Middle frontal gyrus (tissue), 1 donor: Measurements from ENCODE around the gene TRIM44.
A peak's percentile ranks its signal among the peaks of the same experiment; 100 is the strongest.

Experiments used
- DNase-seq: peaks from one replicate; pipeline ENCODE4 v3.0.0-alpha.2; 2015; ENCODE audit warnings: low spot score; ENCODE audit errors: extremely low spot score

TRIM44 gene

DNA sequence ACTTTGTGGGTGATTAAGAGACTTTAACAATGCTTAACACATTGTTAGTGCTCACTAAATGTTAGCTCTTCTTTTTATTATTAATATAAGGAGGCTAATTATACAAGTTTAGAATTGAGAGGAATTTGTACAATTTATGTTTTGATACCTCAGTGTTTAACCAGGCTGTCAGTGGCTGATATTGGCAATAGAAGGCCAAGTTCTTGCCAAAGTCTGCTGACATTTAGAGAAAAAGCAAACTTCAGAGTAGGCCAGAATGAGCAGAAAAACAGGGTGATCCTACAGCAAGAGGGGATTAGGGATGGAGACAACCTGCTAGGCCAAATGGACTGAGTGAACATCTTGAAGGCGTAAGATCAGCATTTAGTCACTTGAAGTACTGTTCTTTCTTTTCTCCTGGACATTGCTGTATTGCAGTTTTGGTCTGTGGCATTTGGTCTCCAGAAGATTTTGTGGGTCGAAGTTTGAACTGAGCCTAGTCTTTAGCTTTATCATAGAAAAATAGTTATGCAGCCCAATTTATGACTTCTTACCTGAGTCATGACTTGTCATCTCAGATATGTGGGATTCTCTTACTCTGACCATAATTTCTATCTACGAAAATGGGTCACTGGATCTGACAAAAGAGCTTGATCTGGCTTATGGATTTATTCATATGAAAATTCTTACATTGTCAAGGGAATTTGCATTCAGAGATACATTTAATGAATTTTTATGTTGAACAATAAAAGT lies 9.0 kb downstream of the TRIM44 start:
- no peak for DNase-seq

DNA sequence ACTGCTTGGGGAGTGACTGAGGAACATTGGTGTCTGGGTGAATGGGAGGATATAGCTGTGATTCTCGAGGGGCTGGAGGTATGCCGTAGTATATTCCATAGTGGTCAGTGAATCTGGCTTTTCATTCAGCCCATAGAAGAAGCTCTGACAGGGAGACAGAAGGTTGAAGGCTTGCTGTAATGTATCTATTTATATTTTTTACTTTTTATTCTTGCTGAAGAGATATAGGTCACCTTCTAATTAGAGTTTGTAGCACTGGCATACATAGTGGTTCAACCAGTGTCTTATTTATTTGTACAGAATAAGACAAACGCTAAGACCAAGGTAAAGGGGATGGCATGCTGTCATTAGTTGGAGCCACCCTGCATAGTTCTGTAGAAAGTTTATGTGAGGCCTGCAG lies 10.0 kb downstream of the TRIM44 start:
- DNase-seq = no peak

DNA sequence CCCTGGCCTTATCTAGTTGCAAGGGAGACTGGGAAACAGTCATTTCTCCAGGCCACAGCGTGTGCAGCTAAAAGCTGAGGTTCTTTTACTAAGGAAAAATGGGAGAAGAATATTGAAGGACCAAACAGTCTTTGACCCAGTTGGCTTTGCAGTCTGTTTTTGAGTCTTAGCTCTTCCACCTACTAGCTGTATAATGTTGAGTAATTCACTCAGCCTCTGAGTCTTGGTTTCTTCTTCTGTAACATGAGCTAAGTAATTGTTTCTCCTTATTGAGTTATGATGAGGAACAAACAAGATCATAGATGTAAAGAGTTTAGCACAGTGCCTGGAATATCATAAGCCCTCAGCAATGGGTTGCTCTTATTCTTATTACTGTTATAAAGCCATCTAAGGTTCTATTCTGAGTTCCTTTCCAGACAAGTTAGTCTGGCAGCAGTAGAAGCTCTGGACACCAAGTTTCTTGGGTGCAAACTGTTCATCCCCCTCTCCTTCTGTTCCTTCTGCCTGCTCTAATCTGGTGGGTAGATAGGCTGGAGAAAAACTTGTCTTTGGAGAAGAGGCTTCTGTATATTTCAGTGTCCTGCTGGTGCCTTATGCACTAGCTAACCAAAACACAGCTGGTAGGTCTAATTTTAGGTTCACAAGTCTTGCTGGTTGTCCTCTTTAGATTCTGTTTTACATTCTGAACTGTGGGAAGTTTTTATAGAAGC lies 13.5 kb downstream of the TRIM44 start:
- DNase-seq = peak; percentile 50

DNA sequence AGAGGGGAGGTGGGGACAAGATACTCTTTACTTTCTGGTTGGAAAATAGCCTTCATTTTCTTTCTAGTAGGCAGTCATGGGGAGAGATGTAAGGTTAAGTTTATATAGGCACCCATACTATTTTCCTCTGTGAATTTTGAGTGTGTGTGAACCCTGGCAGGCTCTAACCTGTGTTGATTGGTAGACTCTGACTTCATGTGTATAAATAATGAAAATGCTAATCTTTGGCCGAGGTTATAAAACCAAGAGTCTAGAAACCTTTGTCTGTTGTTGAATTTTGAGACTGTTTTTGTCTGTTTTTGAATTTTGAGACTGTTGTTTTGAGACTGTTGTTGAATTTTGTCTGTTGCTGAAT lies 14.0 kb downstream of the TRIM44 start:
- no peak for DNase-seq

DNA sequence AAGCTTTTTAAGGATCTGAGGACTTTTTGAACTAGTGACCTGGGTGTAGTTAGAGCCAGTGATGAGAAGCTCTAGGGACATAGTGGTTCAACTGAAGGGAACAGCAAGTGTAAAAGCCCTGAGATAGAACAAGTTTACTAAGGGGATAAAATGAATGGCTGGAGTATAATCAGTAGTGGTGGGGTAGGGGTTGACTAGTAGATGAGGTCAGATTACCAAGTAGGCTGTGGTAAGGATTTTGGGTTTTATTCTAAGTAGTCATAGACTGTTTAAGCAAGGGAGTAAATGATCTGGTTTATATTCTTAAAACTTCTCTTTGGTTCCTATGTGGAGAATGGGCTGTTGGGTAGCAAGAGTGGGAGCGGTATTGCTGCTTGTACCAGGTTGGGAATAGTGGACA lies 15.3 kb downstream of the TRIM44 start:
- DNase-seq = no peak

DNA sequence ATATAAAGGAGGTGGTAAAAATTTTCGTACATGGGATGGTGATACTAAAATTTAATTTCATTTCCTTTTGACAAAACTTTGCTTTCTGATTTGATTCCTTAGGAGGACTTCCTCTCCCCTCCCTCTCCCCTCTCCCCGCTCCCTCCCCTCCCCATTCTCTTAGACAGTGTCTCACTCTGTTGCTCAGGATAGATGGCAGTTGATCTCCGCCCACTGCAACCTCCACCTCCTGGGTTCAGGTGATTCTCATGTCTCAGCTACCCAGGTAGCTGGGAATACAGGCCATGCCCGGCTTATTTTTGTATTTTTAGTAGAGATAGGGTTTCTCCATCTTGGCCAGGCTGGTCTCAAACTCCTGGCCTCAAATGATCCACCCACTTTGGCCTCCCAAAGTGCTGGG lies 15.9 kb downstream of the TRIM44 start:
- no peak for DNase-seq

DNA sequence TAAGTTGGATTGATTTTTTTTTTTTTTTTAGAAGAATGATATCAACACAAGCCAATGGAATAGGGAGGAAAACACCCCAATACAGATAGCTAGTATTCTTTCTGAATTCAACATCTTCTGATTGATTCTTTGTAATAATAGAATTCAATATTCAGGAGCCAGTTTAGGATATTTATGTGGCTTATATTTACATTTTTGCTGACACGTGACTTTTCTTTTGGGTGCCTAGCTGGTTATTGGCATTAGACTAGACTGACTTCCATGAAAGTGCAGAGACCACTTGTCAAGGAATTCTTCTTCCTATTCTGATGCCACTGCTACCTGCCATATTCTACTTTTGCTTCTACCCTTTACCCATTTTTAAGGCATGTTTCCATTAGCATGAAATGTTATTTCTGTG lies 16.4 kb downstream of the TRIM44 start:
- no peak for DNase-seq

DNA sequence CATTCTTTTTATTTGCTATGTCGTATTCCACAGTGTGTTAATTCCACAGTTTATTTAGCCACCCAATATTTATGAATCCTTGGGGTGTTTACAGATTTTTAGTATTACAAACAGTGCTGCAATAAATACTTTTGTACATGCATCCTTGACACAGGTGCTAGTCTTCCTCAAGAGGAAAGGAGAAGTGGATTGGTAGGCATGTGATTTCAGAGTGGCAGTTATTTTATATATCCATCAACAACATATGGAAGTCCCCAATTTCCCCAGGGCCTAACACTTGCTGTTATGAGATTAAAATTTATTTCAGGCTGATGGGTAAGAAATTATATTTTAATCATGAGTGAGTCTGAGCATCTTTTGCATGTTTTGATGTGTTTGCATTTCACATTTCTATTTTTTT lies 17.9 kb downstream of the TRIM44 start:
- no peak for DNase-seq

DNA sequence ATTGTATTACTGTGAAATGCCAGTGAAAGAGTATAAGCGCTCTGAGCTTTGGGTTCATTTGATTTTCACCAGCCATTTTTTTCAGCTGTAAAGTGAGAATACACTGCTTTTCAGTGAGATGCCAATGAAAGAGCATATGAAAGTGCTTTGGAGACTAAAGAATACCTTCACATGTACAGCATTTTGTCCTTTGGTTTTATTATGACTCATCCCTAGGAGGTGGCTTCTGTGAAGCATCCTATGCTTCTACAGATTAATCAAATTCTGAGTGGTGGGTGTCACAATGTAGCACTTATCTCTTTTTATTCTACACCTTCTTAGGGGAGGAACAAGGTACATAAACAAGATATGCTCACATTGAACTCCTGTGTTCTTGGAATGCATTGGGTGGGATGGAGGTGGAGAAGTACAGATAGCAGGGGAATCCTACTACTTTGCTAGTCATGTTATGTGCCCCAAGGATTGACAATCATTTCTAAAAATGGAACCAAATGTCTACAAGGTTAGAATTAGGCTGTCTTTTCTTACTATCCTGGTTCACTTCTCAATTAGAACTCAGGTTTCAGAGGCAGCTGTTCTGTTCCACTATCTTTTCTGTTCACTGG lies 18.7 kb downstream of the TRIM44 start:
- DNase-seq = no peak

DNA sequence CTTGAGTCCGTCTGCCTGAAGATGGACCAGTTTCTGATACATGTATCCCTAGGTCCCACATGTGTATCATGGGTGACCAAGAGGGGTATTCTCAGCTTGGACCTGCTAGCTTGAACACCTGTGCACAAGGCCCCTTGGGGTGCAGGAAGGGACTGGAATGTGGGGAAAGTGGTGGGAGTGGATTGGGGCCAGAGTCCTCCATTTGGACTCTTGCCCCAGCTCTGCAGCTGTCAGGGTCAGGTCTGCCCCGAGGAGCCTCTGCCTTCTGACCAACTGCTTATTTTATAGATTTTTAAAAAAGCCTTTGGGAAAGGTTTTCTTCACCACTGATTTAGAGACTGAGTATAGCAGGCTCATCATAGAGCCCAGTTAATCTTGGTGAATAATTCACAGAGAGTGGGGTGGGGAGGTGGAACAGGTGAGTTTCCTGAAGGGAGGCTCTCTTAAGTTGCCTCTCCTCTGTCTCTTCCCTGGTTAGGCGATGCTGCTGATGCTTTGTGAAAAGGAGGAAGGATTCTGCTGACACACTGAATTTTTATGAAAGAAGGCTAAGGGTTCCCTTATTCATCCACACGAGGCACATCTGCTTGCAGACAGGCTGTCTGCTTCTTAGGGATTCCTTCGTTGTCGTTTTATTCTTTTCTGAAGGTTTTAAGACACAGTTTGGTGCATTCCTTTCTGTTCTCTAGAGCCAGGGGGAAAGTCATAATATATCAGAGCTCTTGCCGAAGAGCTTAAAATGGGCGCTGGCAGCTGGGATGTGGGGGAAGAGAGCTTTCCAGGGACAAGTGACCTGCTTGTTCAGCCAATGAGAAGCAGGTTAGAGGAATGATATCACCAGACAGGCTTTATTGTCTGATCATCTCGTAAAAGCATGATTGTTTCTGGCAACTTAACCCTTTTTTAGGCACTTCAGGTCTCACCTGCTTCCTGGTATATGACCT lies 19.9 kb downstream of the TRIM44 start:
- DNase-seq = peak; percentile 40

DNA sequence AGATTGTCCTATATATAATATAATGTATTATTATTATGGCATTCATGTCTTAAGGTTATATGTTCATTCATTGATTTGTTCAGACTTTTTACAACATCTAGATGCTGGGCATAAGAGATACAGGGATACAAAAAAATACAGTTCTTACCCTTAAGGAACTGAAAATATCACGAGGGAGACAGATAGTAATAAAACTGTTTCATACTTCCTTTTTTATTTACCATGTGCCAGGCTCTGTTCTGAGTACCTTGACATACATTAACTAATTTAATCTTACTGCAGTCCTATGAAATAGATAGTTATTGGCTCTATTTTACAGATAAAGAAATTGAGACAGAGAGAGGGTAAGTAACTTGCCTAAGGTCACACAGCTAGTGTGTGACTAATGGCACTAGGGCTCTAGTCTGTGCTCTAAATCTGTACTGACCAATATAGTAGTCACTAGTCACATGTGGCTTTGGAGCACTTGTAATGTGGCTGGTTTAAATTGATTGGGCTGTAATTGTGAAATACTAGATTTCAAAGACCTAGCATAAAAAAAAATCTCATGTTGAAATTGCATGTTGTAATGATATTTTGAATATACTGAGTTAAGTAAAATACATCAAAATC lies 21.3 kb downstream of the TRIM44 start:
- DNase-seq = no peak

DNA sequence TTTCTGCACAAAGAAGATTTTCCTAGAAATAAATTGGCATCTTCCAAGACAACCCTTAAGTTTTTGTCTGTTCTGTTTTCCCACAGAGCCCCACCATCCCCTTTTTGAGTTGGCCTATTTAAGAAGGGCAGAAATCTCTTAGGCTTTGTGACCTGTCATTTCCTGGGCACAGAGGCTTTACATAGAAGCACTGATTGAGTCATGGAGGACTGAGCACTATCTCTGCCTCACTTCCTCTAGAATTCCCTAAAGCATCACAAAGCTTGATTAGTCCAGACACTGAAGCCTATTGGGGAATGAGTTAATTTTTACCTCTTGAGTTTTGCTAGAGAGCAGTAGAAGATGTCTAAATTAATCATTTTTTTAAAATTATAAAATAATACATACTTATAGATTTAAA lies 25.4 kb downstream of the TRIM44 start:
- DNase-seq = no peak

DNA sequence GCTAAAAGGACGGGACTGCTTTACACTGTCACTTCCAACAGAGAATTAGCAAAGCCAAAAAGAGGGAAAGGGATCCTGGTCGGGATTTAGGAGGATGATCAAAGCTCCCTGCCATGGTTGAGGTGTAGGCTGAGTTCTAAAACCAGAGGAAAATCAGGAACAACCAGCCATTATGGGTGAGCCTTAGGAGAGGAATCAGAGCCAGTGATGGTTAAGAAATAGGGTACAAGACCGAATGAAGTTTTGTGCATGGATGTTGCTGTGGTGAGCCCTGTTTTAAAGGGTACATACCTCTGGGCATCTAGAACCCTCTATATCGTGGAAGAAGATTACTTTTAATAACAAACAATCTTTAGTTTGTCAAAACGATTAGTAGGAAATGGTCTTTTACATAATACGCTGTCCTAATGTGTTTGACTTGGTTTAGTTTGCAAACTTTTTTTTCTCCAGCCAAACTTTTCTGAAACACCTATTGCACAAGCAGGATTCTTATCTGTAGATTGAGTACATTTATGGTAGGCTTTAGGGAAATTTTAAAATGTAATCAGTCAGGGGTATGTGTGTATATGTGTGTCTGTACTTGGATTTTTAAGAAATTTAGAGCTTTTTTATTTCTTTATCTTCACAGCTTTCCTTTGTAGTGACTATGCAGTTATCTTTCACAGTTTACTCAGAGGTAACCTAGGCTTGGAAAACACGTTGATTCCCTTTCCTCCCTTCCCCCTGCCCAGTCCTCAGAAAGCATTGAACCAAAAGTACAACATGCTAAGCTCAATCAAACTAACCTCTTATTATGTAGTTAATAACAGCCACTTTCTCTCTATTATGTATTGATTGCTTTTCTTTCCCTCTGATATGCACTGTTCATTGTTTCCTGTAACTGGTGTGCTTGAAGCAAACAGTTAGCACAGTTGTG lies 26.8 kb downstream of the TRIM44 start:
- no peak for DNase-seq

DNA sequence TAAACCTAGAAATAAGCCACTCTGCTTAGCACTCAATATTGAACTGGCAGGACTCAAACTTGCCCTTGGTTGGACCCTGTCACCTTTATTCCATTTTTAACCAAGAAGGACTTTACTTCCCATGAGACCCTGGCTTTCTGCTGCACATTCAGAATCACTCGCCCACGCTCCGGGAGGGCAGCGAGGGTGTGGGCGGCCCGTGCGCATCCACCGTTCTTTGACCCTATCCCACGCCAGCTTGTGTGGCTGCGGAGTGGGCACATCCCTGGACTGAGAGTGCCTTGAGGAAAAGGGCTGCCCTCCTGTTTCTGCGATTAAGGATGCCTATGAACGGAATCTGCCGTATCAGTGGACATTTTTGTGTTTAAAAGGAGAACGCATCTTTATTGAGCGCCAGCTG lies 39.6 kb downstream of the TRIM44 start:
- DNase-seq = no peak

DNA sequence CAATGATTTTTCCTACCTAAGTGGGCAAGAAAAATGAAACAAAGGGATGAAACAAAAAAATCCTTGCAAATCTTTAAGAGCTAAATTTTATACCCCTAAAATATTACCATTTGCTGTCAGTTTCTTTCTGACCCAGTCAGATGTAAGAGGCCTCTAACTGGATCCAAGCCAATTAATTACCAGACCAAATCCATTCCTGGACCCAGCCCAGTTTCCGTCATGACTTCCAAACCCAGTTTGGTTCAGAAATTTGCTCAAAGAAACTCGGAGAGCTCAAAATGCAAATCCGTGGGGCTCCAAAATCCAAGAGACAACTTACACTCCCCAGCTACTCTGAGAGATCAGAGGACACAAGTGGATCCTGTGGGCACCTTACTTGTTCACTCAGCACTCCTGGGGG lies 46.8 kb downstream of the TRIM44 start:
- no peak for DNase-seq

DNA sequence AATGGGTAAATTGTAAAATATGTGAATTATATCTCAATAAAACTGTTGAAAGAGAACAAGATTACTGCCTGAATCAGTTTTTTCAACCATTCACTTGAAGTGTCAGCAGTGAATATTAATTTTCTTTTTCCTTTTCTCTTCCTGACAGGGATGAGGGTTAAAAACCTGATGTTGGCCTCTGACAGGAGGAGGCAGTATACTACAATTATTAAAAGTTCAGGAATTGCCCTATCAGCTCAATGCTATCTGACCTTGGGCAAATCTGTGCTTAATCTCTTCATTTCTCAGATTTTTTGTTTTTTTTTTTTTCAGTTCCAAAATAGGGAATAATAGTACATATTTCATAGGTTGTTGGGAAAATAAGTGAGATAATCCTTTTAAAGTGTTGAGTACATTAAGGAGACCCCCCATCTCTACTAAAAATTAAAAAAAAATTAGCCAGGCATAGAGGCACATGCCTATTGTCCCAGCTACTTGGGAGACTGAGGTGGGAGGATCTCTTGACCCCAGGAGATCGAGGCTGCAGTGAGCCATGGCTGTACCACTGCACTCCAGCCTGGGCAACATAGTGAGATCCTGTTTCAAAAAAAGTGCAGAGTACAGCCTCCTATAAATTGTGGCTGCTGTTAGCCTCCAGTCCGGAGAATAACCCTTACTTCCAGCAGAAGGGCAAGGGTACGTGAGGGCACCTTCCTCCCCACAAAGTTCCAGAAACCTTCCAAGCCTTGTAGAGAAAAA lies 48.8 kb downstream of the TRIM44 start:
- no peak for DNase-seq

DNA sequence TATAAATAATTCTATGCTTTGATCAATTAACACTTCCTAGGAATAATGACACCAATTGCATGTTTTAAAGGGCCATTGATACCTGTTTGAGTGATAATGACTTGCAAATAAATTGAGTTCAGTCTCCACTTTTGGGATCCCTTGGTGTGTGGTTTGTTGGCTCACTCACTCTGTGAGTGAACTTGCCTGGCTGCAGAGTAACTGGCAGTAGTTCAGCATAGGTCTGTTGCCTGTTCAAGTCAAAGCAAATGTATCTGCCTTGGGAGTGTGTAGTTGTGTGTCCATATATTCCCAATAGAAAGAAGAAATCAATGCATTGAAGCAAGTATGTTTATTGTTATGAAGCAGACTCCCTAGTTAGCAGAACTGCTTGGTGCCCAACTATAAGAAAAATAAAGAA lies 49.3 kb downstream of the TRIM44 start:
- no peak for DNase-seq

DNA sequence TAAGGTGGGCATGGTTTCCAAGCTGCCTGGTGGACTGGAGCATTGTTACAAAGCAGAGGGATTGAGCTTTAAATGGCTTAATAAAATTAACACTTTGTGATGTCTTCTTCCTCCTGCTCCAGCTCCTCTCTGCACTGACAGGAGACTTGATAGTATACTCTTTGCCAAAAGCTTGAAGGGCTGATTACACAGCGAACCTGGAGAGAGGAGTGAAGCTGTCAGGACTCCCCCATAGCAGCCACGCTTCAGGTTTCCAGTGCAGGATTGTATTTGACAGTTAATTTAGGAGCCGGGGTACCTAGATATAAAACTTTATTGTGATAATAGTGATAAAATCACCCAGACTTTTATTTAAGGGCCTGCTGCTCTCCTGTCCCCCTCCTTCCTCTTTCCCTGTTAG lies 50.0 kb downstream of the TRIM44 start:
- DNase-seq = no peak

DNA sequence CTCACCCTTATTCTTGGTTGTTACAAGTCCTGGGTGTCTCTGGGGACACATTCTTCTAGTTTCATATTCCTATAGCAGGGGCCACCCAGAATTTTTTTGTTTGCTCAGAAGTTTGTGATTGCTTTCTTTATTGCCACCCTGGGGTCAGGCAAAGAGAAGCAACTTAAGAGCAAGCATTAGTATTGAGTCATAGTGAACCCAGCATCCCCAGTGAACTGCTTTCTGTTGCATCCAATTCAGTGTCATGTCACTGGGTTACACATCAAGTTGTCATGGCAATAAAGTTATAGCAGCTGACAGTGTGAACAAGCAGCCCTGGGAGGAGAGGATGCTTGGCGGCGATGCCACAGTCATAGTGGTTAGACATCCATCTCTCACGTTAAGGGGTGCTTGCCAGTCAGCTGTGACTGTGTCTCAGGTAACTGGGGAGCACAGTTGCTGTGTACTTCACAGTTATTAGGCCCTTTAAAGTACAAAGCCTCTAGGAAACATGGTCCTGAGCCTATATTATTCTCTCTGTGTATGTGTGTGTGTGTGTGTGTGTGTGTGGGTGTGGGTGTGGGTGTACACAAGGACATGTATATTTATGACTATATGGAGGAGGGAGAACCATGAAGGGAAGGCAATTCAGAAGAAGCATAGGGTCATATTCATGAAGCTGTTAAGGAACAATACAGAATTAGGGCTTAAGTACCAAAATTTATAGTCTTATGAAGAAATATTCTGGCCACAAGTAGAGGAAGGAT lies 52.5 kb downstream of the TRIM44 start:
- DNase-seq = no peak
